DMS 273 (cell line): ENCODE data around the gene ASPG.

ENCODE experiments used
- DNase-seq: peaks from one replicate; lab custom pipeline; 2025; ENCODE audit not compliant: unreplicated experiment; lab: John Stamatoyannopoulos, UW

The ASPG gene

DNA sequence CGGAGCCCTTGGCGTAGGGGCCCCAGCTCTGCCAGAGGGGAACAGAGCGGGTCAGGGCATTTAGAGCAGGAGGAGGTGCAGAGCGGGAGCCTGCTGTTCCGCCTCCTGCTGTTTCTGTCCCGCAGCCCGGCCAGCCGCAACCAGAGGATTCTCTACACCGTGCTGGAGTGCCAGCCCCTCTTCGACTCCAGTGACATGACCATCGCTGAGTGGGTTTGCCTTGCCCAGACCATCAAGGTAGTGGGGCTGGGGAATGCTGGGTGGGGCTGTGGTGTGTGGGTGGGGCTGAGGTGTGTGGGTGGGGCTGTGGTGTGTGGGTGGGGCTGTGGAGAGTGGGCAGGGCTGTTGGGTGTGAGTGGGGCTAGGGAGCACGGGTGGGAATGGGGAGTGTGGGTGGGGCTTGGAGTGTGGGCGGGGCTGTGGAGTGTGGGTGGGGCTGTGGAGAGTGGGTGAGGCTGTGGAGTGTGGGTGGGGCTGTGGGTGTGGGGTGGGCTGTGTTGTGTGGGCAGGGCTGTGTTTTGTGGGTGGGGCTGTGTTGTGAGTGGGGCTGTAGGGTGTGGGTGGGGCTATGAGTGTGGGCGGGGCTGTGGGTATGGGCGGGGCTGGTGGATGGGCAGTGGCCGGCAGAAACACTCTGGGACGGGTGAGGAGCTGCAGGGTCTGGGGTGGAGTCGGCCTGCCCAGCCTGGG lies 8.0 kb downstream of the ASPG start:
- DNase-seq = peak; percentile 31

DNA sequence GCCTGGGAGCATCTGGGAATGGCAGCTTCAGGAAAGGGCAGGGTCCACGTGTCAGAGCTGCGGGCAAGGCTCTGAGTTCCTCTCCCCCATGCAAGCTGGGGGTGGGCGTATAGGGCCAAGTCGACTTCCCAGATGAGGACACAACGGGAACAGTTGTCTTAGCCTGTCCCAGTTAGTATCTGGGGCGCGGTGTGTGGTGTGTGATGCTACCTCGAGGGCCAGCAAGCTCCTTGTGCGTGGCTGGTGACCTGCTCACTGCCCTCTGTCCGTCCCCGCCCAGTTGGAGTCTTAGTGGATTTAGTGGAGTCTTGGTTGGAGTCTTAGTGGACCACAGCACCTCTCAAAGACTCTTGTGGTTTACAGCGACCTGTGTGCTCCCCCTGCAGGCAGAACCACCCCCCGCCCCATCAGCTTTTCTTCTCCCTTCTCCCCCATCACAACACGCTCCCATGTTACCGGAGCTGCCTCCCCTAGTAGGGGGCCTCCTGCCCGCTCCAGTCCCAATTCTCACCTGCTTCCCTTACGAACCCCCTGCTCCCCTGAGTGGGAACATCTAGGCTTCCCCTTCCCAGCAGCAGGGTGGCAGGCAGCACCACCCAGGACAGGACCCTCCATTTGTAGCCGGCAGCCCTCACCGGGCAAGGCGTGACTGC lies 8.7 kb downstream of the ASPG start:
- DNase-seq = peak; percentile 40

DNA sequence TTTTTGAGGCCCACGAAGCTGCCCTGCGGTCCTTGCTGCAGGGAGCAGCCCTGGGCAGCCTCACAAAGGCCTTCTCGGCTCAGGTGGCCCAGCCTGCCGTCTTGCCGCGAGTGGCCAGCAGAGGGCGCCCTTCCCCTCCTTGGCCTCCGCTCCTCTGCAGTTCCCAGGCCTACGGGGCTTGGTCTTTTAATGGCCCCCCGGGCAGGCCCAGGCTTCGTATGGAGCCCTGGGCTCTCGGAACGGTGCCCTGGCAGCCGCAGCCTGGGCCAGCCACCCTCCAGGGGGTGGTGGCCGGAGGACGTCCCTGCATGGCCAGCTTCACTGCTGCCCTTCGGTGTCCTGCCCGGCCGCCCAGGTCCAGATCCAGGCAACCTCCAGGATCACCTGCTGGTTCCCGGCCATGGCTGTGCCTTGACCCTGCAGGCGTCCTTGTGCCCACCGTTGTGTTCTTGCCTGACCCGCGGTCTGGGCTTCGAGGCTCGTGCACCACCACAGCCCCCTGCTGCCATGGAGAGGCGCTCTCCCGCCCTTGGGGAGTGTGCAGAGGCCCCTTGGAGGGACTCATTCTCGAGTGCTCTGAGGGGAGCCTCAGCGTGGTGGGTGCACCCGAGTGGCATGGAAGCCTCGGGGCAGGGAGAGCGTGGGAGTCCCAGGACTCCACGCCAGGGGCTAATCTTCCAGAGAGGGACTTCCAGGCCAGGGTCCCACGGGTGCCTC lies 9.4 kb downstream of the ASPG start:
- DNase-seq = peak; percentile 86

DNA sequence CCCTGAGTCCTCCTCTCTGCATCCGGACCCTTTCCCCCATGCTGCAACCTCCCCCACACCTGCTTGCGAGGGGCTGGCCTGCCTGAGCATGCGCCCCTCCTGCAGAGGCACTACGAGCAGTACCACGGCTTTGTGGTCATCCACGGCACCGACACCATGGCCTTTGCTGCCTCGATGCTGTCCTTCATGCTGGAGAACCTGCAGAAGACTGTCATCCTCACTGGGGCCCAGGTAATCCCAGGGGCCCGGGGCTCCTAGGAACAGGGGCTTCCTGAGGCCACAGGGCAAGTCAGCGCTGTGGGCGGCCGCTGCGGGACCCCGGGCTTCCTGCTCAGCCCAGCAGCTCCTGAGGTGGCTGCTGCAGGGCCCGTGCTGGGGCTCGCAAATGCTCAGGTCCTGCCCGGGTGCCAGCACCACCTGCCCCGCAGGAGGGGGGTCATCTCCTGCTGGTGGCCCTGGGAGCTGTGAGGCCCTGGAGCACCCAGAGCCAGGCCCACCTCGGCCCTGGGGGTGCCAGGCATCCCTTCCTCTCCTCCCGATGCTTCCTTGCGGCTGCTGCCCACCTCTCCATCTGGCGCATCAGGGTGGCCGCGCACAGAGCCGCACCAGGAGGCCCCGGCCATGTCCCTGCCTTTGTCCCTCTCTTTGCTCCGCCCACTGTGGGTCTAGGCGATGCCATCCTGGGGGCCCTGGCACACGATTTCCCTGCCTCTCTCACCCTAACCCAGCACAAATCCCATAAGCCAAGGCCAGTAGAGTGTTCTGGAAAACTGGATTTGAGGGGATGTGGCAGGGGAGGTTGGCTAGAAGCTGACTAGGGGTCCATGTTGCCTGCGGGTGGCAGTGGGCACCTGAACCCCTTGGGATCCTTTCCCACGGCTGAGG lies 10.2 kb downstream of the ASPG start:
- DNase-seq = no peak

DNA sequence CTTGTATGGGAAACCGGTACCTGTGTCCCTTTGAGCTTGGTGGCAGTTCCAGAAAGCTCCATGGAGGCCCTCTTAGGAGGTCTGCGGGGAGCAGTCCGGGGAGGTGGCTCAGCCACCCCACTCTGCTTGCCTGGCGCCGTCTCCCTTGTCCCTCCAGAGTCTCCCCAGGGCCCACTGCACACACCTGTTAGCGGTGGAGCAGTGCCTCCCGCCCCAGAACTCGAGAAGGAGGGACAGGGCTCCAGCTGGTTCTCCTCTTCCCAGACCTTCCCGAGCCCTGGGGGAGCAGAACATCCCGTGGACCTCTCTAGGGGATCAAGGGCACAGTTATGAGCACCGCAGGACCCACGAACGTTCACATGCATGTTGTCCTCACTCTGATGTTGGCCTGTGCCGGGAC lies 10.8 kb downstream of the ASPG start:
- no peak for DNase-seq

DNA sequence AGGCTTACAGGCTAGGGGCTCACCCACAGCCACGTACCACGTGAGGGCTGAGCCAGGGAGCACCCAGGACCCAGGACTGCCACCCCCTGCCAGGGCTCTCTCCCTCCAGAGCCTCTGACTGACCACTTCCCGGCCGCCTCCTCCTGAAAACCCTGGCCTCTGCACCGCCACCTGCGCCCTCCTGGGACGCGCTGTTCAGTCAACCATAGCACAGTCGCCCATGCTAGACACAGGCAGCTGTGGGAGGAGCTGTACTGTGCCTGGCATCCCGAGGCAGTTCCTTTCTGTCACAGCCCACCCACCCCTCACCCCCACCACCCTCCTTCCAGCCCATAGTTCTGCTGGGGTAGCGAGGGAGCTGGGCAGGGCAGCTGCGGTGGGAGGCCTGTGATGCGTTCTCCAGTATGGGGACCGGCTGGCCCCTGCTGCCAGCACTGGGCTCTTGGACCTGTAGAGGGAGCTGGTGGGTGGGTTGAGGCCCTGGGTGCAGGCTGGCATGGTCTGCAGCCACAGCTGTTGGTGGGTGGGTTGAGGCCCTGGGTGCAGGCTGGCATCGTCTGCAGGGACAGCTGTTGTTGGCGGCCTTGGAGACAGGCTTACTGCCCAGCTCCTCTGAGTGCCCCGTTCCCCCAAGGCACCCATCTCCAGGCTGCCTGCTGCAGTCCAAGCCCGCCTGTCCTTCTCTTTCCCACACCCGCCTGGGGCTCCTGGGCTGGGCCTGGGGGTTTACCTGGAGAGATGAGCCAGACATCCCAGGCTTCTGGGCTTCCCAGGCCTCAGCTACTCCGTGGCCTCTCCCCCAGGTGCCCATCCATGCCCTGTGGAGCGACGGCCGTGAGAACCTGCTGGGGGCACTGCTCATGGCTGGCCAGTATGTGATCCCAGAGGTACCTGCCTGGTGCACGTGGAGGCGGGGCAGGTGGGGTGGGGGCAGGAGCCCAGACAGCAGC lies 11.5 kb downstream of the ASPG start:
- DNase-seq = peak; percentile 90

DNA sequence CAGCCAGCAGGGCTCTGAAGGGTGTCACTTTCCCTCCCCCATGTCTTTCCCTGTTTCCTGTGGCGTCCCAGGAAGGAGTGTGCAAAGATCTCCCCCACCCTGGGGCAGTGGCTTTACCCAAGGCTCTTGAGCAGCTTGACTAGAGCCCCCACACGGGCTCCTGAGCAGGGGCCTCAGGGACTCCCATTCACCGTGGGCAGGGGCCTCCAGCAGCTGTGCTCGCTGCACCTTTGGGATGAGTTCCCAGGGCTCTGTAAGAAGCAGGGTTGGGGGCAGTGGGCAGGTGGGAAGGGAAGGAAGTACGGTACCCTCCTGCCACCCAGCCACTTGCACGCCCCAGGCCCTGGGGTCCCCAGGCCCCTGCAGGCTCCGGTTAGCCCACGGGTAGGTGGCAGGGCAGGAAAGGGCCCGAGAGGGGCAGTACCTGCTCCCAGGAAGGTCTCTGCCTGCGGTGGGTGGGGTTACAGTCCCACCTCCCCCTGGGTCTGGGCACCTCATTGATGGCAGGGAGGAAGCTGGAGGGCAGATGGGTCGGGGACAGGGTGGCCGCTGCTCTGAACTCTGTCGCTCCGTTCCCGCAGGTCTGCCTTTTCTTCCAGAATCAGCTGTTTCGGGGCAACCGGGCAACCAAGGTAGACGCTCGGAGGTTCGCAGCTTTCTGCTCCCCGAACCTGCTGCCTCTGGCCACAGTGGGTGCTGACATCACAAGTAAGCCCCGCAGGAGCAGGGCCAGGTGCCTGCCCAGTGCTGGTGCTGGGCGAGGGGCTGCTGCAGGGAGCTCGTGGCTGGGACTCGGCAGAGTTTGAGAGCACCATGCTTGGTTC lies 13.0 kb downstream of the ASPG start:
- no peak for DNase-seq

DNA sequence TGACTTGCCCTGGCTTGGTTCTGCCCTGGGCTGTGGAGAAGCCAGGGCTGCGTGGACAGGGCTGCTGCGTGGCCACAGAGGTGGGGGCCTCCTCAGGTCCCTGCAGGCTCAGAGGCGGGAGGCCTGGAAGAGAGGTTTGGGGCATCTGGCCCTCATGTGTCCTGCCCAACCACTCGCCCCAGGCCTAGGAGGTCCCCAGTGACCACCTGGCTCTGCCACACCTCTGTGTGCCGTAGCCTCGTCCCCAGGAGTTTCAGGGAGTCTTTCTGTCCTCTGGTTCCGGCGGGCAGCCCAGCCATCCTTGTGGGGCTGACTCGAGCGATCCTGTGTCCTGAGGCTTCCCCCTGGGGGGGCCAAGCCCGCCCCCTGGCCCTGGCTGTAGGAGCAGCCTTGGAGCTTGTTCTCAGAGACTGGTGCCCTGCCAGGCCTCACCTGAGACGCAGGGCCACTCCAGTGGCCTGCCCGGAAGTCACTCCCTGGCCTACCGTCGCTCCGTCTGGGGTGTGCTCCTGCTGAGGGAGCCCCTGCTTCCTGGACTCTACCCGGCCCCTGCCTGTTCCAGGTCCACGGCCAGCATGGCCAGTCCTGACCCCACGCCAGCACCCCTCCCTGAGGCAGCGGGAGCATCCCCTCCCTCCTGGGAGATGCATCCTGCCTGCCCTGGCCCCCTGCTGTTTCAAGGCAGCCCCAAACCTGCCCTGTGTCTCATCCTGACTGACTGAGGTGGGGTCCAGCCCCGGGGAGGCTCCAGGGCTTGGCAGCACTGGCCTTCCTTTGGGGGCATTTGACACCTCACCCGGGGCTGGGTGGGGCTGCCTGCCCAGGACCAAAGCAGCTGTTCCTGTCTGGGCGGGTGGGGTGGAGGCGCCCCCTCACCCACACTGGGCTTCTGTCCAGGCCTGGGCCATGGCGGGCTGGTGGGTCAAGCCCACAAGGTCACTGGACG lies 13.9 kb downstream of the ASPG start:
- no peak for DNase-seq

DNA sequence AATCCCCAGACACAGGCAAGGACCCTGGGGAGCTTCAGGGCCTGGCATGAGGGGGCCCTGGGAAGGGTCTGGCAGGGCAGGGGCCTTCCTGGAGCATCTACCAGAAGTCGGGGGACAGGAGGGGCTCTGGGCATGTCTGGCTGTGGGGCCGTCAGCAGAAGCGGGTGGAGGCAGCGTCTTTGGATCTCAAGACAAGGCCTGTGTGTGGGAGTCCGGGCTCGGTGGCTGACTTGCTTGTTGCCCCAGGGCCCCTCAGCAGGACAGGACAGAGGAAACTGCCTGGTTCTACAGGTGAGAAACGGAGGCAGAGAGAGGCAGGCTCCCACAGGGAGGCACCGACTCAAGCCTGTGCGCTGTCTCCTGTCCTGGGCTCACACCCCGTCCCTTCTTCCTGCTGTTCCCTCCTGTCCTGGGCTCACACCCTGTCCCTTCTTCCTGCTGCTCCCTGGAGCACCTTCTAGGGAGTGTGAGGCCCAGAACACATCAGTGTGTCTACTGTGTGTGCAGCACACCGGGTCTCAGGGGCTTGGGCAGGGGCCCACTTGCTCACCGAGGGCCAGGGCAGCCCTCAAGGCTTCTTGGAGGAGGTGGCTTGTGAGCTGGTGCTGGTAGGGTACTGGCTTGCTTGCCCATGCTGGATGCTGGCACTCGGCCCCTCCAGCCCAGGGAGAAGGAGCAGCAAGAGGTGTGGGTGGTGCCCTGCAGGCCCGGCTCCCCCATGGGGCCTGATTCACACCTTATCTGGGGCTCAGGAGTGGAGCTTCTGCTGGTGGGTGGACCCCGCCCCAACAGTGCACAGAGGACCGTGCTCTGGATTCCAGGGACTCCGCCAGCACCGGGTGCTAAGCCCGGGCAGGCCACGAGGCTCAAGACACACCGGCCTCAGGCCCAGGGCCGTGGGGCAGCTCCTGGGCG lies 14.9 kb downstream of the ASPG start:
- no peak for DNase-seq

DNA sequence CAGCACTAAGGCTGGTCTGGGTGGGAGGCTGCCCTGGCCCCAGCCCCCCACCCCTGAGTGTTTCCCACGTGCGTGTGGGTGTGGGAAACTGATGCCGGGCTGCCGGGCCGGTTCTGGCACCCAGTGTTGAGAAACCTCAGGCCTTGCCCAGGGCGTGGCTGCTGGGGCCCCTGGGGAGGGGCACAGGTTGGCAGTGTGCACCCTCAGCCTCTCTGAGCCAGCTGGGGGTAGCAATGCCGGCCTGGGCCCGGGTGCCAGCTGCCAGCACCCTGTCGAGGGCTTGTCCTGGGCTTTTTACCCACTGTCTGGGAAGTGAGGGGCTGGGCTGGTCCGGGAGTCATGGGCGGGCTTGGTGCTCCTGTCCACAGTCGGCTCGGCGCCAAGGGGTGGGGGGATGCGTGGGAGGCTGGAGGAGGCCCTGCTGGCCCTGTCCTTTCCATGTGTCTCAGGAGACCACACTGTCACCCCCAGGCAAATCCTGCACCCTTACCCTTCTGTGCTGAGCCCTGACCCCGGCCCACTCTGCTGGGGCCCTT lies 15.7 kb downstream of the ASPG start:
- DNase-seq = no peak

DNA sequence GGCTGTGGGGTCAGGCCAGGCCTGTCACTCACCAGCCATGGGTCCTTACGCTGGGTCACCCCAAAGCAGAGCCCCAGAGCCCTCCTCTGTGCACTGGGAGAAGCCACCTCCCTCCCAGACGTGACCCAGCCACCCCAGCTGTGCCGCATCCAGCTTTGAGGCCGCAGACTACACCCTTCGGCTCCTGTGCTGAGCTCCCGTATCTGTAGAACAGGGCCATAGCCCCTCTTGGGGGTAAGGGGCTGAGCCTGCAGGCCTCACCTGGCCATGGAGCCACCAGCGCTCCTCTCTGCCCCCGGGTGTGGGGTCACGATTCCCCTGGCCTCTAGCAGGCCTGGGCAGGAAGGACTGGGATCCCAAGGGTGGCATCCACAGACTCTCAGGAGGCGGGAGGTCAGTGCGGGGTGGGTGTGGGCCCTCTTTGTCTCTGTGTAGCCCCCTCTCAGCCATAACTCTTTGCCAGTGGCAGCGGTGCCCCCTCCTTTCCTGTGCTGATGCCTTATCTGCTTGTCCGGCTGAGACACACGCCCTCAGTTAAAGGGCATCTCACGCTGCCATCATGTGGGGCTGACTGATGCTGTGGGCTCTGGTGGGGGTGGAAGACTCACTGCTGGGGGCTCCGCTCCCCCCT lies 16.3 kb downstream of the ASPG start:
- no peak for DNase-seq

DNA sequence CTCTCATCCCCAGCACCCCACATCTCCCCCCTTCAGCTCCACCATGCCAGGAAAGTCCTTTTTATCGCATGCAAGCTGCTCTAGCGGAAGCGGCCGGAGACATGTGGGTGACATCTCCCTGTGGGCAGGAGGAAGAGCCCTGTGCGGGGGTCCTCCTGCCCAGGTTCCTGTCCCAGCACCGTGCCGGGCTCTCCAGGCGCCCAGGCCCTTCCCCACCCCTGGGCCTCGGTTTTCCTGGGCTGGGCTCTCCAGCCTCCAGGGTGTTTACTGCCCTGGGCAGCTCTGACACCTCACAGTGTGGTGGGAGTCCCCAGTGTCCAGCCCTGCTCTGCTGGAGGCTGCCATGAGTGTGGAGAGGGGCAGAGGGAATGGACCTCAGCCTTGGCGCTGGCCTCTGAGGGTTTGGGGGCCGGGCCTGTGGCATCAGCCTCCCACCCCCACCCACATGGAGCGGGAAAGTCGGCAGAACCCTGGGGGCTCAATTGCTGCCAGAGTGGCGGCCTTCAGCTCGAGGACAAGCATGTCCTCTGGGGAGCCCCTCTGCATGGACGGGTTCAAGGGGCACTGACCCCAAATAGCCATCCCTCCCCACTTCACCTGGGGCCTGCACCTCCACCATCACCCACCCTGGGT lies 16.9 kb downstream of the ASPG start:
- no peak for DNase-seq

DNA sequence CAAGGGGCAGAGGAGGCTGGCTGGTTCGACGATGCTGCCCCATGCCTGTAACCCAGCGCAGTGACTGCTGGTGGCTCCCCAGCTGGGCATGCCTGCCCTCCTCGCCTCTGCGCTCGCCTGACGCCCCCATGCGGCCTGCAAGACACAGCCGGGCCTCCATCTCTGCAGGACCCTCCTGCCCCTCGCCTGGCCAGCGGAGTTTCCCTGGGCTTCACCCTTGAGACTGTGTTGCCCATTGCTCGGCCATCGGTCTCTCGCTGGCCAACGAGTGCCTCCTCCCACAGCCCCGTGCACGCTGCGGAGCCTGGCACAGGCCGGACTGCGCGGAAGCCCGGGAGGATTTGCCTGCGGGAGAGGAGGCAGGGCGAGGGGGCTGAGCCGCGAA lies 17.6 kb downstream of the ASPG start:
- no peak for DNase-seq

DNA sequence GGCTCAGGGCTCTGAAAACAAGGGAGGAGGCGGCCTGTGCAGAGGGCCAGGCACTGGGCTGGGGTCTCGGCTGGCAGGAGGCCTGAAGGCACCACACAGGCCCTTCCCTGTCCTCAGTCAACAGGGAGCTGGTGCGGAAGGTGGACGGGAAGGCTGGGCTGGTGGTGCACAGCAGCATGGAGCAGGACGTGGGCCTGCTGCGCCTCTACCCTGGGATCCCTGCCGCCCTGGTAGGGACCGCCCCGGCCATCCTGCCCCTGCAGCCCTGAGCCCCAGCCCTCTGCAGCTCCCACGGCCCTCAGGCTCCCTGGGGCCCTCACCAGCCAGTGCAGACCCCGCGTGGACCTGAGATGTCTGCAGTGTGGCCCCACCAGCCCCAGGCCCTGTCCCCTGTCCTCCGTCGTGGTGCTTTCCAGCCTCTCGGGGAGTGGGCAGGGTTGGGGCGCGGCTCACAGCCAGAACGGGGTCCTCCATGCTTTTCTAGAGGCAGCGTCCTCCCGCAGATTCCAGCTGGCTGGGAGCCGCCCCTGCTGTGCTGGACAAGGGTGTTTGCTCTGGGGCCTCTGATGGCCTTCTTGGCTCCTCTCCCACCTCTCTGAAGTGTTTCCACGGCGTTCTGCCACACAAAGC lies 18.1 kb downstream of the ASPG start:
- DNase-seq = no peak

DNA sequence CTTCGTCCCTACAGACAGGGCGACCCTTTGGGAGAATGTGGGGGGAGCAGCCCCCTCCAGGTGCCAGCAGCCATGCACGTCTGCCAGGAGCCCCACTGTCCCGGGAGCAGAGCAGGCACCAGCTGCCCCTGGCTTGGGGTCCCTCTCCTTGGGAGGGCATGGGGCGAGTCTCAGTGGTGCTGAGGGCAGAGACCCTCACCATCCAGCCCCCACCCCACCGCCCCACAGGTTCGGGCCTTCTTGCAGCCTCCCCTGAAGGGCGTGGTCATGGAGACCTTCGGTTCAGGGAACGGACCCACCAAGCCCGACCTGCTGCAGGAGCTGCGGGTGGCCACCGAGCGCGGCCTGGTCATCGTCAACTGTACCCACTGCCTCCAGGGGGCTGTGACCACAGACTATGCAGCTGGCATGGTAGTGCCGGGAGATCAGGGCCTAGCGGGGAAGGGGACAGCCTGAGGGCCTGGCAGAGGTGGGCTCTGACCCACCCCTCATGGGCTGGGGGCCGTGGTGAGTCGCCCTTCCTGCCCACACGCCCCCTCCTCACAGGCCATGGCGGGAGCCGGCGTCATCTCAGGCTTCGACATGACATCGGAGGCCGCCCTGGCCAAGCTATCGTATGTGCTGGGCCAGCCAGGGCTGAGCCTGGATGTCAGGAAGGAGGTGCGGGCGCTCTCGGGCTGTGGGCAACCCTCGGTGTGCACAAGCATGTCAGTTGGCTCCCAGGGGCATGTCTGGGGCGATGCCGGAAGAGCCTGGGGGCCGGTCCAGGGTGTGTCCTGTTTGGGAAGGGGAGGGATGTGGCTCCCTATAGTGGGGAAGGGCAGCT lies 18.8 kb downstream of the ASPG start:
- no peak for DNase-seq
